IPS-11a (cell line): ENCODE measurements around the gene PROX1.

Experiments
- H3K4me3 ChIP-seq: one replicate; pipeline ENCODE4 v1.5.1; 2013; ENCODE audit warnings: low read depth, low read length, control low read depth

Gene PROX1

GRCh38 chr1:213997038-213997771, 9.4 kb downstream of the PROX1 start:
- H3K4me3 ChIP-seq: no peak overlapping the region

- H3K4me3 ChIP-seq: no peak overlapping the region
Observed at GRCh38 chr1:213997772-213998107, 10.0 kb downstream of the PROX1 start.

DNA sequence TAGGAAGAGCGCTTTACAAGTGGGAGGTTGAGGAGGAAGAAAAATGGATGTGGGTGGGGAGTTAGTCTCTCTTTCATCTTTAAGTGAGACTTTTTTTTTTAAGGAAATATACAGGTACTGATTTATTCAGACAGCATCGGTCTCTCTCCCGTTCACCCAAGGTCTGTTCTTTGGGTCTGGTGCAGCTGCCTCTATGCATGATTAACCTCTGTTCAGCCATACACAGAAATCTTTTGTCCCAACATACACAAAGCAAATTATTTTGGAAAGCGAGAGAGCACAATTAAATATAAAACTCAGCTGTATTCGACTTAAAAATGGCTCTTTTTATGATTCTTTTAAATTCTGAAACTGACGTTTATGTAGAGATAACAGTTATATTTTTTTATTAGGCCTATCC, 11.0 kb downstream of the PROX1 start:
- H3K4me3 ChIP-seq: no peak overlapping the region

GRCh38 chr1:213999732-214000131, 12.0 kb downstream of the PROX1 start:
- H3K4me3 ChIP-seq: no peak overlapping the region

DNA sequence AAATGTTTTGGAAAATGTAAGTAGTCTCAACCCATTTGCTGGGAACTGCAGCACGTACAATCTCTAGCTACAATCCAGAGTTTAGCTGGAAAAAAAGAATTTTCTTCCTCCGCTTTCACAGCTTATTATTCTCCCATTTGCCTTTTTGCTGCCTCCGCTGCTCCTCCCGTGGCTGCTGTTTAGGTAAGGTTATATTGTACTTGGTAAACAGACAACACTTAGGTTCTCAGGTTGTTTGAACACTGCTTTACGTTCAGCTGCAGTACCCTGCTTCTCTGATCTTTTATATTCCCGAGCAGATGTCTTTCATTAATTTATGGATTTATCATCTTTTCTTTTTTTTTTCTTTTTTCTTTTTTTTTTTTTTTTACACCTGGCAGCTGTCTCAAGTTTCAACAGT, 14.3 kb downstream of the PROX1 start:
- no peak overlapping the region for H3K4me3 ChIP-seq

- no peak overlapping the region for H3K4me3 ChIP-seq
Observed at GRCh38 chr1:214002472-214002871, 14.7 kb downstream of the PROX1 start.

DNA sequence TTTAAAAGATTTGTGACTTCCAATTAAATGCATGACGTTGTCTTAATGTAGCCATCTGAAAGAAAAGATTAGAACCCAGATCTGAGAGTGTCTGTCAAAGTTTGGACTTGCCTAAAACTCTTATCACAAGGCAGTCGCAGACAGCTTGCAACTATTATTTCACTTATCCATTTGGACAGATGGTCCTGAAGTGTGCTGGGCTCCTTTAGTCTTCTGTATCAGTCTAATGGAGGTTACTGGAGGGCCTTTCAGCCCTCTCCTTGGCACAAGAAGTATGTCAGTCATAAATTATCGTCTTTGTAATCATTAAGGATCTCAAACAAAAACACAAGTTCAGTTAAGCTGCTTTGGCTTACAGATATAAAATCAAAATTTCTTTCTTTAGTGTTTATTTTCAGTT, 15.5 kb downstream of the PROX1 start:
- H3K4me3 ChIP-seq: no peak overlapping the region

DNA sequence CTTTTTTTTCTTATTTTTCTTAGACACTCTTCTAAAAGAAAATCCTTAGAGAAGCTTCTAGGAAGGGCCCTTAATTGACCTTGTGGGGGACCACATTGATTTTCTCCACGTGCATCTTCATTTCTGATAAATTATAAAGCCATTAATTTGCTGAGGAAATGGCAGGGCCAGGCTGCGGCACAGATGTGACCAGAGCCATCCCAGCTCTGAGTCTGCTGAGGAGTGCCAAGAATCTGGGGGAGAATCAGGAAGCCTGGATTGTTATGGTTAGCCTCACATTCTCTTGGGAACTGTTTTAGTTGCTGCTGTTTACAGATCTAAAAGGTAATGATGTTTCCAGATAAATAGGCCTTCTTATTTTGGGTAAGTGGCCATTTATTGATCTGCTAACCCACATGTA, 16.2 kb downstream of the PROX1 start:
- H3K4me3 ChIP-seq: no peak overlapping the region

DNA sequence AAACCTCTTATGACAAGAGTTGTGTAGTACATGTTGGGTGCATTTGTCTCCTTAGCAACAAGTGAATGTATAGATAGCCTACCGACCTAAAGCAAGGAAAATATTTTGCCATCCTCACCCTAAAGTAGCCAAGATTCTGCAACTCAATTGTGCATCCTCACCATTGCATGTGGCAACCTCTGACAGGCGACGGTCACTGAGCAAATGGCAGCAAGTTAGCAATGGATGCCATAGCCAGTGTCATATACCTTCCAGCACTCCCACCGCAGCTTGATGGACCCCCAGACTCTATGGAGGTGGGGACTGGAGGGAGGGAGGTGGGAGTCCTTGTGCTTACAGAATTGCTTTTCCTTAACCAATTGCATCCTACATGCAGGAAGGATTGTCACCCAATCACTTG, 17.0 kb downstream of the PROX1 start:
- H3K4me3 ChIP-seq: no peak overlapping the region

DNA sequence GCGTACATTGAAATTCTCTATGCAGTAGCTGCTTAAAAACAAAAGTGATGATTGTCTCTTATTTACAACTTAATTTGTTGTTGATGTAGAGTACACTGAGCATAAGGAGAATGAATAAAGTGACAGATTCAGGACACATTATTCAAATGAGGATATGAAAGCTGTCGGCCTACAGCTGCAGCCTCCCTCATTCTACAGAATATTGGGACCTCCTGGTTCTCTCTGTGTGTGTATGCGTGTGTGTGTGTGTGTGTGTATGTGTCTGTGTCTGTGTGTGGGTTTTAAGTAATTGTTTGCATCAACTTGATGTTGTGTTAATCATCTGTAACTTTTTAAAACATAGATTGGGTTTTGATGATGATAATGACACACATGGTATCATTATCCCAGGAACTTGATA, 17.9 kb downstream of the PROX1 start:
- H3K4me3 ChIP-seq: no peak overlapping the region

GRCh38 chr1:214006845-214007244, 19.1 kb downstream of the PROX1 start:
- H3K4me3 ChIP-seq: no peak overlapping the region

- no peak overlapping the region for H3K4me3 ChIP-seq
Observed at GRCh38 chr1:214008347-214008746, 20.6 kb downstream of the PROX1 start.

- H3K4me3 ChIP-seq: no peak overlapping the region
Observed at GRCh38 chr1:214008791-214009422, 21.1 kb downstream of the PROX1 start.

DNA sequence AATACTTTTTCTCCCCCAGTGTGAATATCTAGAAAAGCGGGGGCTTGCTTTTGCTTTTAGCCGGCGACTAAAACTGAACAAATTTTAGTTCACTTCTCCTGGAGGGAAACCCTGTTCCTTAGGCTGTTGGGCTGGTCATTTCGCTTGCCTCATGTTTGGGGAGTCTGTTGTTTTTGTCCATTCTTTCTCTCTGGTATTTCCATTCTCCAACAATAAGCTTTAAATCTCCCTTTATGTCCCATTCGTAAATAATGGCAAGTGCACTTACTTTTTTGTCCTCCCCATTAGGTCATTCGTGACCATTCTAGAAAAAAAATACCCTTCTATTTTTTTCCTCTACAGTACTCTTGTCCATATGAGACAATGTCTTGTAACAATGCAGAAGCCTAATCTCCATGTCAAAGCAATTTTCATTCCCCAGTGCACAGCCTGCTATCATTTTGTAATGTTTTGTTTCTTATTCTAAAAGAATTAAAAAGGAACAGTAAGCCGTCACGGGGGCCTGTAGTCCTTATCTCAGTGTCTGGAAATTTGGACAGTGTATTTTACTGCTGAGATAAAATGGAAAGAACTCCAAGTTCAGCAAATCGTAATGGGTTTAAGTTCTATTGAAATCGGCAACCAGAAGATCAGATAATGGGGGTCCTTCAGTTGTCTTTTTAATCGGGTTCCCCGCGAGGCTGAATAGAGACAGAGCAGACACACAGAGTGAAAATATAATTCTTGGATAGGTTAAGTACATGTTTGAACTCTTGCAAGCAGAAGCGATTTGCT, 21.8 kb downstream of the PROX1 start:
- H3K4me3 ChIP-seq: no peak overlapping the region

GRCh38 chr1:214010197-214010573, 22.4 kb downstream of the PROX1 start:
- H3K4me3 ChIP-seq: no peak overlapping the region

DNA sequence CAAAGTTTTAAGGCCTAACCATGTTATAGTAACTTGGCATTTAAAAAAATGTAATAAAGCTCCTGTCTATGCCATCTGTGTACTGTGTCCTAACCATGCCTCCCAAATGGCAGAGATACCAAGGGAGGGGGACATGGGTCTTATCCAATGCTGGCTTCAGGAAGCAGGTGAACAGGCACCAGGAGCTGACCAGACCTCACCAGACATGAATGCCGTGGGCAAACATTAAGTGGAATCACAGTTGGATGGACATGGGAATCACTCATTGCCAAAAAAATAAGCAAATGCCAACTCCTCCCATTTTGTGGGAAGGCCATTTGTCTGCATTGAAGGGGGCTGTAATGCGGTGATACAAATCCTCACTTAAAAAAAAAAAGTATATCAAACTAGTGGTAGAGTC, 22.9 kb downstream of the PROX1 start:
- H3K4me3 ChIP-seq: no peak overlapping the region

DNA sequence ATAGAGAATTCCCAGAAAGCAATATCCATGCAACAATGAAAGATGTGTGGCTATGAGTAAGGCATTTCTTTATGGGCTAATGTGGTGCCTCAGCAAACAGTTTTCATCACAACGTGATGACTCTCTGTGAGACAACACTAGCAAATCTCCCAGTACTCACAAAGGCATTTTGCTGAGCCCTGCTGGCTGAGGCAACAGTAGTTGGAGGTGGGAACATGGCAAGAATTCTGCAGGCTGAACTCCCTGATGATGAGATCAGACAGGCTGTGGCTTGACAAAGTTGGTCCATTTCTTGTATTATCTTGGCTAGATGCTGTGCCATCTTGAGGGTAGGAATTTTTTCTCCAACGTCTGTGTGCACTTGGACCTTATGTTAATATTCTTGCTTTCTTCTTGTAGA, 24.6 kb downstream of the PROX1 start:
- H3K4me3 ChIP-seq: no peak overlapping the region

- no peak overlapping the region for H3K4me3 ChIP-seq
Observed at GRCh38 chr1:214013614-214014377, 26.0 kb downstream of the PROX1 start.

DNA sequence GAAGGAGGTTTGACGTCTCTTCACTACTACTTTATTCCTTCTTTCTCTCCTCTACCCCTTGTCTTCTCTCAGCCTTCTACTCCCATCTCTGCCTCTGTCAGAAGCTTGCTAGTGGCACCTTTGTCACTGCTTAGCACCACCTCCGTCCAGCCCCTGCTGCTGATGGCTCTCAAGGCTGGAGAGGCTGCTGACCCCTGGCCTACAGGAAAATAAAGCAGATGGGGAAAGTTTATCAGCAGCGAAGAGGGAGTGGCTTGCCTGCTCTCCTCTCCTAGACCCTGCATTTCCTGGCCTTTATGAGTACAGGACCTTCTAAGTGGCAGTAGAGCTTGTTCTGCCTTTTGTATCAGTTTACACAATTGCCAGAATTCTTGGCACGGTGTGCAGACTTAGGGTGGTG, 27.0 kb downstream of the PROX1 start:
- no peak overlapping the region for H3K4me3 ChIP-seq

DNA sequence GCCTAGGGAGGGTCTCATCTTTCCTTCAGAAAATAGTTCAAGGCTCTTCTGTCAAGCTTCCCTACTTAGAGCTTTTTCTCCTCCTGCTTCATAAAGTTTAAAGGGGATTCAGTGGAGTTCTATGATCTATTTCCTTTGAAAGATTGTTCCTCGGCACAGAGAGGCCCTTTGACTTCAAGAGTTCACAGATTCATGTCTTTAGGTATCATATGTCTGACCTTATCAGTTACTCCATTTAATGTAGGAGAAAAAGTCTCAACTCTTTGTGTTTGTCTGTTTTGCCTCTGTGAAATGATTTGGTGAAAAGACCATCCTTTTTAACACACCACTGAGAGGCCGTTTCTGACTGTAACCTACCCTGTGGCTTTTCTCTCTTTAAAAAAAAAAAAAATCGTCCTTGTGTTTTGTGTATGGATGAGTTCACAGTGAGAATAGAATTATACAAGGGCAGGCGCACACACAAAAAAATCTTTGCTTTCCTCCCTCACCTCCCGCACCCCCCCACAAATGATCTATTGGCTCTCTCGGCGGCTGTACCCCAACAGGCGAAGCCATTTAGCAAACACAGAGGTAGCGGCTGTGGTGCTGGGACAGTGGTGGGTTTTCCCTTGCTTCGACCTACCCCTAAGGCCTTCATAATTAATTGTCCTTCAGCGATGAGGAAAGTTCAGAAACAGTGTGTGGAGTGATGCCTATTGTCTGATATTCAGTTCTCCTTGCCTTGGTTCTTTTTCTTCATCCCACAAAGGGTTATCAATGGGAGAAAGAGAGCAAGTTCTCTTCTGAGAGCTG, 29.6 kb downstream of the PROX1 start:
- no peak overlapping the region for H3K4me3 ChIP-seq
